Spinal cord (tissue), 10 donors: Measurements from ENCODE around the gene AMOT. TPM values are rescaled to one million over a fixed set of nuclear protein-coding genes. Genes with fewer than 3 reads are reported as not detected.

ENCODE experiments used
- DNase-seq, 6 donors: peaks; one replicate each; pipeline versions ENCODE4 v3.0.0 to v3.0.0-alpha.2; 2013 to 2015; ENCODE audit warnings: low spot score in 6 of 6, low read depth in 4 of 6
- H3K27ac ChIP-seq: one replicate; pipeline ENCODE4 v1.5.1; 2013; ENCODE audit warnings: low read depth, low read length, control low read depth
- H3K27me3 ChIP-seq: one replicate; pipeline ENCODE4 v1.6.1; 2013; ENCODE audit warnings: low read length; ENCODE audit not compliant: control insufficient read depth, insufficient read depth
- H3K36me3 ChIP-seq: one replicate; pipeline ENCODE4 v1.6.1; 2013; ENCODE audit warnings: low read length; ENCODE audit not compliant: control insufficient read depth, insufficient read depth
- H3K4me1 ChIP-seq: one replicate; pipeline ENCODE4 v1.6.1; 2013; ENCODE audit warnings: low read length; ENCODE audit not compliant: control insufficient read depth, insufficient read depth
- H3K4me3 ChIP-seq: one replicate; pipeline ENCODE4 v1.5.1; 2013; ENCODE audit warnings: low read depth, low read length, control low read depth
- H3K9me3 ChIP-seq: one replicate; pipeline ENCODE4 v1.6.1; 2013; ENCODE audit warnings: low read length; ENCODE audit not compliant: control insufficient read depth, insufficient read depth
- WGBS: methylation state at CpG from one replicate; pipeline ENCODE4 v1.1.5; 2013; ENCODE audit warnings: missing lambda C conversion rate; ENCODE audit not compliant: insufficient coverage; 5-methylcytosine and 5-hydroxymethylcytosine counted together
- polyA plus RNA-seq, 2 donors: library from polyadenylated mRNA; unstranded; fragments of 120-200 nt; gene quantifications; one replicate each; pipeline ENCODE4 v1.2.1, GENCODE V29; 2013; ENCODE audit not compliant: insufficient read length in 2 of 2
- total RNA-seq, 2 donors: library from RNA; depleted of rRNA in 1 of 2; stranded (reverse); fragments of 120-200 nt in 1 of 2; fragments of >200 nt in 1 of 2; gene quantifications; one replicate each; pipeline versions ENCODE4 v1.2.3 to v1.2.4, GENCODE V29; 2013 to 2014
- donor health status: healthy.

The AMOT gene
- total and polyA plus RNA-seq, 4 donors: 17.6 to 42.2 (median 24.8) TPM

- H3K4me3 ChIP-seq: no peak overlapping the region
- H3K4me1 ChIP-seq: peaks cover 2% of the 10 kb centered on the region
- WGBS: 79% methylated on average over 3 of the region's 5 CpGs
- peaks cover 11% of the 10 kb centered on the region for H3K27me3 ChIP-seq
- H3K9me3 ChIP-seq: no peaks in the 10 kb centered on the region
- H3K27ac ChIP-seq: no peak overlapping the region
- no peak for DNase-seq
- H3K36me3 ChIP-seq: peaks cover 5% of the 10 kb centered on the region
Observed at GRCh38 chrX:112785344-112785743, 55.3 kb downstream of the AMOT start.

- DNase-seq: peak in 5 of 6 donors; percentile 36 to 79 (median 53)
- H3K27me3 ChIP-seq: peaks cover 11% of the 10 kb centered on the region
- no peak overlapping the region for H3K27ac ChIP-seq
- peaks cover 5% of the 10 kb centered on the region for H3K36me3 ChIP-seq
- 27% methylated on average over 3 of the region's 3 CpGs for WGBS
- H3K4me1 ChIP-seq: peaks cover 2% of the 10 kb centered on the region
- no peak overlapping the region for H3K4me3 ChIP-seq
- H3K9me3 ChIP-seq: no peaks in the 10 kb centered on the region
Observed at GRCh38 chrX:112784692-112785091, 55.9 kb downstream of the AMOT start.

- 88% methylated on average over 9 of the region's 9 CpGs for WGBS
- DNase-seq: no peak
- H3K27me3 ChIP-seq: peaks cover 5% of the 10 kb centered on the region
- H3K4me3 ChIP-seq: no peak overlapping the region
- H3K27ac ChIP-seq: no peak overlapping the region
- peaks cover 11% of the 10 kb centered on the region for H3K36me3 ChIP-seq
- no peaks in the 10 kb centered on the region for H3K9me3 ChIP-seq
- no peaks in the 10 kb centered on the region for H3K4me1 ChIP-seq
Observed at GRCh38 chrX:112779139-112779538, 61.5 kb downstream of the AMOT start.

GRCh38 chrX:112774651-112775293 lies 65.9 kb downstream of the AMOT start:
- WGBS: 43% methylated on average over 1 of the region's 10 CpGs
- H3K4me1 ChIP-seq: no peaks in the 10 kb centered on the region
- H3K27ac ChIP-seq: no peak overlapping the region
- H3K27me3 ChIP-seq: peaks cover 2% of the 10 kb centered on the region
- peak in 1 of 6 donors; percentile 50 for DNase-seq
- no peaks in the 10 kb centered on the region for H3K9me3 ChIP-seq
- no peak overlapping the region for H3K4me3 ChIP-seq
- H3K36me3 ChIP-seq: peaks cover 6% of the 10 kb centered on the region

GRCh38 chrX:112774142-112774541 lies 66.5 kb downstream of the AMOT start:
- no peak overlapping the region for H3K27ac ChIP-seq
- H3K9me3 ChIP-seq: no peaks in the 10 kb centered on the region
- peaks cover 3% of the 10 kb centered on the region for H3K36me3 ChIP-seq
- H3K27me3 ChIP-seq: peaks cover 2% of the 10 kb centered on the region
- no peaks in the 10 kb centered on the region for H3K4me1 ChIP-seq
- H3K4me3 ChIP-seq: no peak overlapping the region
- DNase-seq: no peak
- no CpG with 5 or more reads among the region's 4 CpGs for whole genome bisulfite sequencing

- no peak overlapping the region for H3K27ac ChIP-seq
- no peaks in the 10 kb centered on the region for H3K36me3 ChIP-seq
- H3K4me1 ChIP-seq: no peaks in the 10 kb centered on the region
- no peak overlapping the region for H3K4me3 ChIP-seq
- peaks cover 2% of the 10 kb centered on the region for H3K27me3 ChIP-seq
- no peak for DNase-seq
- no peaks in the 10 kb centered on the region for H3K9me3 ChIP-seq
- WGBS: 45% methylated on average over 2 of the region's 3 CpGs
Observed at GRCh38 chrX:112769034-112769433, 71.6 kb downstream of the AMOT start.

GRCh38 chrX:112768563-112768962 lies 72.1 kb downstream of the AMOT start:
- Histone ChIP-seq H3K4me3 (no peak overlapping the region), H3K27ac (no peak overlapping the region), H3K36me3 (no peaks in the 10 kb centered on the region), H3K9me3 (no peaks in the 10 kb centered on the region), H3K4me1 (no peaks in the 10 kb centered on the region), H3K27me3 (peaks cover 2% of the 10 kb centered on the region)
- 75% methylated on average over 1 of the region's 2 CpGs for WGBS
- no peak for DNase-seq

GRCh38 chrX:112766774-112767173 lies 73.9 kb downstream of the AMOT start:
- Histone ChIP-seq H3K27ac (no peak overlapping the region), H3K4me3 (no peak overlapping the region), H3K9me3 (no peaks in the 10 kb centered on the region), H3K36me3 (no peaks in the 10 kb centered on the region), H3K27me3 (peaks cover 2% of the 10 kb centered on the region), H3K4me1 (no peaks in the 10 kb centered on the region)
- WGBS: 67% methylated on average over 1 of the region's 2 CpGs
- no peak for DNase-seq

GRCh38 chrX:112761242-112762207 lies 79.1 kb downstream of the AMOT start:
- no peaks in the 10 kb centered on the region for H3K4me1 ChIP-seq
- peak in 1 of 6 donors; percentile 11 for DNase-seq
- H3K27ac ChIP-seq: no peak overlapping the region
- 79% methylated on average over 2 of the region's 7 CpGs for WGBS
- H3K4me3 ChIP-seq: no peak overlapping the region
- peaks cover 5% of the 10 kb centered on the region for H3K27me3 ChIP-seq
- H3K36me3 ChIP-seq: no peaks in the 10 kb centered on the region
- H3K9me3 ChIP-seq: no peaks in the 10 kb centered on the region
